OCI-LY1 (cell line): ENCODE measurements around the gene TERB1.

ENCODE experiments used
- H2AFZ ChIP-seq: fragments of 200-600 bp; sonication (generic), shearing (Covaris generic); 2 replicates; pipeline ENCODE4 v1.6.0; 2014; ENCODE audit warnings: antibody characterized with exemption, mild to moderate bottlenecking, low read length
- H3F3A ChIP-seq: fragments of 200-600 bp; sonication (generic), shearing (Covaris generic); 2 replicates; pipeline ENCODE4 v1.6.0; 2014; ENCODE audit warnings: mild to moderate bottlenecking, antibody characterized with exemption, low read length, moderate library complexity; ENCODE audit not compliant: insufficient read depth
- H3K27ac ChIP-seq: fragments of 200-600 bp; sonication (generic); 2 replicates; pipeline ENCODE4 v1.5.1; 2014; ENCODE audit warnings: low read length, mixed run types, mild to moderate bottlenecking, low read depth; ENCODE audit not compliant: poor library complexity, severe bottlenecking
- H3K27me3 ChIP-seq: fragments of 200-600 bp; sonication (generic); 2 replicates; pipeline ENCODE4 v1.6.0; 2014; ENCODE audit warnings: antibody characterized with exemption, mild to moderate bottlenecking, low read length, moderate library complexity; ENCODE audit not compliant: insufficient read depth
- H3K36me3 ChIP-seq: fragments of 200-600 bp; sonication (generic); 2 replicates; pipeline ENCODE4 v1.6.1; 2014; ENCODE audit warnings: mild to moderate bottlenecking, antibody characterized with exemption, low read length, moderate library complexity, mixed read lengths; ENCODE audit not compliant: insufficient read depth
- H3K4me1 ChIP-seq: fragments of 200-600 bp; sonication (generic); 2 replicates; pipeline ENCODE4 v1.5.1; 2014; ENCODE audit warnings: mild to moderate bottlenecking, low read length, moderate library complexity; ENCODE audit not compliant: insufficient read depth, severe bottlenecking
- H3K4me2 ChIP-seq: fragments of 200-600 bp; sonication (generic), shearing (Covaris generic); 2 replicates; pipeline ENCODE4 v1.6.1; 2014; ENCODE audit warnings: low read length
- H3K4me3 ChIP-seq: fragments of 200-600 bp; sonication (generic); 2 replicates; pipeline ENCODE4 v1.5.1; 2014; ENCODE audit warnings: low read length, low read depth, mild to moderate bottlenecking, mixed read lengths; ENCODE audit not compliant: poor library complexity, severe bottlenecking
- H3K79me2 ChIP-seq: fragments of 200-600 bp; shearing (Covaris generic); 2 replicates; pipeline ENCODE4 v1.6.1; 2016; ENCODE audit warnings: mixed run types, low read length, mixed read lengths; ENCODE audit not compliant: insufficient read depth
- H3K9ac ChIP-seq: fragments of 200-600 bp; sonication (generic), shearing (Covaris generic); 2 replicates; pipeline ENCODE4 v1.6.1; 2014; ENCODE audit warnings: mild to moderate bottlenecking, low read length, mixed read lengths
- H3K9me2 ChIP-seq: fragments of 200-600 bp; sonication (generic), shearing (Covaris generic); 2 replicates; pipeline ENCODE4 v1.6.1; 2014; ENCODE audit warnings: low read depth, mild to moderate bottlenecking, low read length, mixed read lengths
- H3K9me3 ChIP-seq: fragments of 200-600 bp; shearing (Covaris generic); 2 replicates; pipeline ENCODE4 v1.6.1; 2014; ENCODE audit warnings: low read length, mixed read lengths
- H4K20me1 ChIP-seq: fragments of 200-600 bp; sonication (generic), shearing (Covaris generic); 2 replicates; pipeline ENCODE4 v1.6.0; 2016; ENCODE audit warnings: mild to moderate bottlenecking, low read length; ENCODE audit not compliant: insufficient read depth
- EZH2 ChIP-seq: fragments of 200-600 bp; sonication (generic), shearing (Covaris generic); IDR thresholded peaks from 2 replicates; pipeline ENCODE4 v1.8.0; 2017; ENCODE audit warnings: borderline replicate concordance, mixed run types, mild to moderate bottlenecking, antibody characterized with exemption, low read length, moderate library complexity, mixed read lengths
- TF ChIP-seq, protein P1 (sequence below): fragments of 200-600 bp; sonication (generic), shearing (Covaris generic); IDR thresholded peaks from 2 replicates; pipeline ENCODE4 v1.5.1; 2017; ENCODE audit warnings: mild to moderate bottlenecking, antibody characterized with exemption, low read length, moderate library complexity, mixed read lengths

Gene TERB1

GRCh38 chr16:66746682-66747081 is 54.7 kb downstream of the TERB1 start:
- Histone ChIP-seq H3K9ac (no peak overlapping the region), H3K27me3 (no peaks in the 10 kb centered on the region), H3K4me3 (no peak overlapping the region), H3K9me2 (no peaks in the 10 kb centered on the region), H3K4me1 (peaks cover 20% of the 10 kb centered on the region), H3K9me3 (no peaks in the 10 kb centered on the region), H3K4me2 (no peak overlapping the region), H2AFZ (no peak overlapping the region), H4K20me1 (no peaks in the 10 kb centered on the region), H3K36me3 (peaks cover 67% of the 10 kb centered on the region), H3K27ac (no peak overlapping the region), H3F3A (no peaks in the 10 kb centered on the region), H3K79me2 (peaks cover 18% of the 10 kb centered on the region)
- TF ChIP-seq EZH2, result no peak
- TF ChIP-seq, protein P1, sequence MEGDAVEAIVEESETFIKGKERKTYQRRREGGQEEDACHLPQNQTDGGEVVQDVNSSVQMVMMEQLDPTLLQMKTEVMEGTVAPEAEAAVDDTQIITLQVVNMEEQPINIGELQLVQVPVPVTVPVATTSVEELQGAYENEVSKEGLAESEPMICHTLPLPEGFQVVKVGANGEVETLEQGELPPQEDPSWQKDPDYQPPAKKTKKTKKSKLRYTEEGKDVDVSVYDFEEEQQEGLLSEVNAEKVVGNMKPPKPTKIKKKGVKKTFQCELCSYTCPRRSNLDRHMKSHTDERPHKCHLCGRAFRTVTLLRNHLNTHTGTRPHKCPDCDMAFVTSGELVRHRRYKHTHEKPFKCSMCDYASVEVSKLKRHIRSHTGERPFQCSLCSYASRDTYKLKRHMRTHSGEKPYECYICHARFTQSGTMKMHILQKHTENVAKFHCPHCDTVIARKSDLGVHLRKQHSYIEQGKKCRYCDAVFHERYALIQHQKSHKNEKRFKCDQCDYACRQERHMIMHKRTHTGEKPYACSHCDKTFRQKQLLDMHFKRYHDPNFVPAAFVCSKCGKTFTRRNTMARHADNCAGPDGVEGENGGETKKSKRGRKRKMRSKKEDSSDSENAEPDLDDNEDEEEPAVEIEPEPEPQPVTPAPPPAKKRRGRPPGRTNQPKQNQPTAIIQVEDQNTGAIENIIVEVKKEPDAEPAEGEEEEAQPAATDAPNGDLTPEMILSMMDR, result no peak

DNA sequence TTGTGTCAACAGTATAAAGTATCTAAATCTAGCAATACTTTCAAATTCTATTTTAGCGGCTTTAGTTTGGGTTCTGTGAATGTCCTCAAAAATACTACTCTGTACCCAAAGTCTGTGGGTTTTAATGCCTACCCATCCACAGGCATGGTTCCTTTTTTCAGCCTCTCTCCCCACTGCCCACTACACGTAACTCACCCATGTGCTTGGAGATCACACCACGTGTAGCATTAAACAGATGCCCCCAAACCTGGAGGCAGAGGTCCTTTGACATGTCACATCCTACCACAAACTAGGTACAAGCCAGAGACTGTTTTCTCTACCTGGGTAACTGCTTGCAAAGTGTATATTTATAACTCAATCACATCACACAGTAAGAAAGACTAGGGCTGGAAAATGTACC is 55.3 kb downstream of the TERB1 start:
- Histone ChIP-seq H3F3A (no peaks in the 10 kb centered on the region), H3K27me3 (no peaks in the 10 kb centered on the region), H4K20me1 (no peaks in the 10 kb centered on the region), H3K27ac (no peak overlapping the region), H3K9me2 (no peaks in the 10 kb centered on the region), H3K4me3 (no peak overlapping the region), H3K4me1 (peaks cover 20% of the 10 kb centered on the region), H3K9ac (no peak overlapping the region), H3K9me3 (no peaks in the 10 kb centered on the region), H3K36me3 (peaks cover 73% of the 10 kb centered on the region), H2AFZ (no peak overlapping the region), H3K79me2 (peaks cover 15% of the 10 kb centered on the region), H3K4me2 (no peak overlapping the region)
- TF ChIP-seq, protein P1, result no peak
- no peak for TF ChIP-seq EZH2

DNA sequence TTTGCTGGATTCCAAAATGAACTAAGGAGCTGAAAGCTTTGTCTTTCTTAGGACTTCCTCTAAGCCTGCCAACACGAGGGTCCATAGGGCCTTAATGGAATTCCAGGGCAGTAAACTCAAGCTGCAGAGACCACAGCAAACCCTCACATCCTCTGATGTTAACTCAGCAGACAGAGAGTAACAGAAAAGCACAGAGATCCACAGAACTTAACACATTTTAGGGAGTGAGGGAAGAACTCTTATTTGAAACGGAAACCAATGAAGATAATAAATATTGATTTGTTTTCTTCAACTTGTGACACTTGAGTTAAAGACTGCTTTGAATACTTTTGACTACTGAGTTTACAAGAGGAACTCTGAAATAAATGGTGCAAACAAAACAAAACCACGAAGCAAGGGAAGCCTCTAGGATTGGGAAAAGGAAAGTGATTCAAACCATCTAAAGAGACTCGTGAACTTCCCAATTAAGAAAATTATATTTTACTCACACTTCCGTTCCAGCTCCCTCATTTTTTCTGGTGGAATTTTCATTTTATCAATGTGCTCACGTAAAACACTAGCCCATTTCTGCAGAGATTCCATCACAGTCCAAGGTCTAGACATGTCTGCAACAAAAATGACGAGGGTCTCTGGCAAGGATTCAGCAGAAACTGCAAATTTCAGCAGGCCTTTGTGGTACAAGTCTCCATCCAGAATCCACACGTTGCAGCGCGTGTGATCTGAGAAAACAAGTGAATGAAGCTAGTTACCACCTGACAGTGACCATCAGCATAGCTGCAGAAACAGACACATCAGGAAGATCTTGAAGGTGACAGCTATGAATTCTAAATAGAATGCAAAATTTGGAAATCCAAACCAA is 59.2 kb downstream of the TERB1 start:
- TF ChIP-seq EZH2, result no peak
- TF ChIP-seq, protein P1, result no peak
- no peaks in the 10 kb centered on the region for H4K20me1 ChIP-seq
- H3K9me2 ChIP-seq, result no peaks in the 10 kb centered on the region
- no peaks in the 10 kb centered on the region for H3F3A ChIP-seq
- no peak overlapping the region for H3K27ac ChIP-seq
- H3K79me2 ChIP-seq, result no peaks in the 10 kb centered on the region
- H3K4me1 ChIP-seq, result no peaks in the 10 kb centered on the region
- no peaks in the 10 kb centered on the region for H3K27me3 ChIP-seq
- H3K4me2 ChIP-seq, result no peak overlapping the region
- peaks cover 78% of the 10 kb centered on the region for H3K36me3 ChIP-seq
- H3K9me3 ChIP-seq, result no peaks in the 10 kb centered on the region
- H3K9ac ChIP-seq, result no peak overlapping the region
- H3K4me3 ChIP-seq, result no peak overlapping the region
- no peak overlapping the region for H2AFZ ChIP-seq
